GM21825 (cell line): ENCODE results near the gene FAM187B.
"Not testable (repeated sequence)": the region's sequence is repeated elsewhere in the genome, so short reads cannot be mapped to it uniquely, and the experiment has no call there.

Experiments used
- ATAC-seq: cut with Tn5 transposase; IDR thresholded peaks from one replicate; pipeline ENCODE4 v1.9.1; 2021; ENCODE audit warnings: mild to moderate bottlenecking, moderate library complexity; ENCODE audit not compliant: unreplicated experiment

FAM187B gene

DNA sequence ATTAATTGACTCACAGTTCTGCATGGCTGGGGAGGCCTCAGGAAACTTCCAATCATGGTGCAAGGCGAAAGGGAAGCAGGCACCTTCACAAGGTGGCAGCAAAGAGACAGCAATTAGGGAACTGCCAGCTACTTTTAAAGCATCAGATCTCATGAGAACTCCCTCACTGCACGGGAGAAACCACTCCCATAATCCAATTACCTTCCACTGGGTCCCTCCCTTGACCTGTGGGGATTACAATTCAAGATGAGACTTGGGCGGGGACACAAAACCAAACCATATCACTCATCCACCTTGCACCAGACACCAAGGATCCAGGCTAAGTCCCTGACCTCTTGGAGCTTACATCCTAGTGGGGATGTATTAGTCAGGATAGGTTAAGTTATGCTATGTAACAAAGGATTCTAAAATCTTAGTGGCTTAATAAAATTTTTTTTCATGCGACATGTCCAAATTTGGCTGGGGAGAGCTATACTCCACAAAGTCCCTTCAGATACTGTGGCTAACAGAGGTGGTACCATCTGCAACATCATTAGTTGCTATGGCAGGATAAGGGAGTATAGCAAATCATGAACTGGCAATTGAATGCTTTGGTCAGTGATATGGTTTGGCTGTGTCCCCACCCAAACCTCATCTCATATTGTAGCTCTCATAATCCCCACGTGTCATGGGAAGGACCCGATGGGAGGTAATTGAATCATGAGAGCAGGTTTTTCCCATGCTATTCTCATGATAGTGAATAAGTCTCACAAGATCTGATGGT lies 8.3 kb upstream of the FAM187B start:
- no peak for ATAC-seq

DNA sequence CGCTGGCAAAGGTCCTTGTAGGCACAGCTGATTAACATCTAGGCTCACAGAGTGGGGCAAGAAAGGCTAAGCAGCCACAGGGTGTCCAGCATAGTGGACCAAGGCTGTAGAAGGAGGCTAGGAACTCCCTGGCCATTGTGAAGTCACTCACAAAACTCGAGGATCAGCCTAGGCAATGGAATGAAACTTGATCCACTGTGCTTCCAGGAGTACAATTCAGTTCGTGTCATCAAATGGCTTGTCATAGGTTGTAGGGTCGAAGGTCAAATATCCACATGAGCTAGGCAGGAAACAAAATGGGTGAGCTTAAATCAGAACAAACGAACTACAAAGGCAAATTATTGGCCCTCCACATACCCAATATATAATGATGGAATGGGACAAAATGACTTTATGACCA lies 4.4 kb upstream of the FAM187B start:
- ATAC-seq, result no peak

DNA sequence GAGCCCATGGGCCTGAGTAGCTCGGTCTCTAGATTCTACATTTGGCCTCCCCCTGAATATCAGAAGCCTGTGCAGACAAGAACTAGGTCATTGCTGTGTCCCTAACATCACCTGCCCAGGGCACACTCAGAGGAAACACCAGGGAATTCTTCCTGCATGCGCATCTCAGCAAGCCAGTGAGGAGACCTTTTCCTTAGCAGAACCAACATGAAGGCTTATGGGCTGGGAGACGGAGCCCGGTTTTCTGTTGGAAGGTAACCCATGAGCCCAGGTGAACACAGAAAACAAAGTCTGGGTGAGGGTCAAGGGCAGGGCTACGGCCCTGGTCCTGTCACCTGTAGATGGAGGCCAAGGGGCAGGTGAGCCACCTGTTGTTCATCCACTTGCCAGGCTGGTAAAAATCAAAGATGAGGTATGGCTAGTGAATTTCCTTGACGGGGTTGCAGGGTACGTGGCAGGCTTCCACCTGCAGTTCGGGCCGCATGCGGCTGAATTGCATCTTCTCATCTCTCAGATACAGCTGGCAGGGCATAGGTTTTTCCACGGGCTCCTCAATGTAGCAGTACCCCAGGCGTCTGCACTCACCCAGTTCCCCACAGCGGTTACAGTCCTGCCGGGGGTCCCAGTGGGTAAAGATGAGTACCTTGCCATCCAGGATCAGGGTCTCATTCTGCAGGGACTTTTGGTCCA lies 3.6 kb upstream of the FAM187B start:
- ATAC-seq, result no peak

DNA sequence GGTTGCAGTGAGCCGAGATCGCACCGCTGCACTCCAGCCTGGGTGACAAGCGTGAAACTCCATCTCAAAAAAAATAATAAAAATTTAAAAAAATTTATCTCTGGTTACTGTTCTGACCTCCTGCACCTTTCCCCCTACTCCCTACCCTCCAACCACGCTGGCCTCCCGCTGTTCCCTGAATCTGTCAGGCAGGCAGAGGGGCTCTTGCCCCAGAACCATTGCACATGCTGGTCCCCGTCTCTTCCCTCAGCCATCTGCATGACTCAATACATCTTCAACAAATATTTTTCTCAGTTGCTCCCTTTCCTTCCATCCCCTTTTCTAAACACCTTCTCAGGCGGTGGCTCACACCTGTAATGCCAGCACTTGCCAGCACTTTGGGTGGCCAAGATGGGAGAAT lies 1.1 kb upstream of the FAM187B start:
- no peak for ATAC-seq

DNA sequence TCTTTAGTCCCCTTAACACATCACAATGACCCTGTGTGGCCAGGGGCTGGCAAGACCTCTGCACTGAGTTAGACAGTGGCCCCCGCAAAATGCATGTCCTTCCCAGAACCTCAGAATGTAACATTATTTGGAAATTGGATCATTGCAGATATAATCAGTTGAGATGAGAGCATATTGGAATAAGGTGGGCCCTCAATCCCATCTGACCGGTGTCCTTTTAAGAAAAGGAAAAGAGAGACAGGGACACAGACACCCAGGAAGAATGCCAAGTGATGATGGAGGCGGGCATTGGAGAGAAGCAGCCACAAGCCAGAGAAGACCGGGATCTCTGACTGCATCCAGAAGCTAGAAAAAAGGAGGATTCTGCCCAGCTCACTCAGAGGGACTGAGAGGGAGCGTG lies 1.8 kb downstream of the FAM187B start:
- ATAC-seq, result no peak

DNA sequence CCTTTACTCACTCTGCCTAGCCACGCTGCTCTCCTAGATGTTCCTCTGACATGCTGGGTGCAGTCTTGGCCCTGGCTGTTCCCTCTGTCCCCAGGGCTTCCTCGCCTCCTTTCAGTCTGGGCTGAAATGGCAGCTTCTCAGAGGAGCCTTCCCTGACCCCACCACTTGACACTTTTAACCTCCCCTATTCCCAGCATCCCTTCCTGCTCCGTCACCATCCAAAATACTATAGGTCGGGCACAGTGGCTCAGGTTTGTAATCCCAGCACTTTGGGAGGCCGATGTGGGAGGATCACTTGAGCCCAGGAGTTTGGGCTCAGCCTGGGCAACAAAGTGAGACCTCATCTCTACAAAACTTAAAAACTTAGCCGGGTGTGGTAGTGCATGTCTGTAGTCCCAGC lies 2.6 kb downstream of the FAM187B start:
- ATAC-seq, result no peak

DNA sequence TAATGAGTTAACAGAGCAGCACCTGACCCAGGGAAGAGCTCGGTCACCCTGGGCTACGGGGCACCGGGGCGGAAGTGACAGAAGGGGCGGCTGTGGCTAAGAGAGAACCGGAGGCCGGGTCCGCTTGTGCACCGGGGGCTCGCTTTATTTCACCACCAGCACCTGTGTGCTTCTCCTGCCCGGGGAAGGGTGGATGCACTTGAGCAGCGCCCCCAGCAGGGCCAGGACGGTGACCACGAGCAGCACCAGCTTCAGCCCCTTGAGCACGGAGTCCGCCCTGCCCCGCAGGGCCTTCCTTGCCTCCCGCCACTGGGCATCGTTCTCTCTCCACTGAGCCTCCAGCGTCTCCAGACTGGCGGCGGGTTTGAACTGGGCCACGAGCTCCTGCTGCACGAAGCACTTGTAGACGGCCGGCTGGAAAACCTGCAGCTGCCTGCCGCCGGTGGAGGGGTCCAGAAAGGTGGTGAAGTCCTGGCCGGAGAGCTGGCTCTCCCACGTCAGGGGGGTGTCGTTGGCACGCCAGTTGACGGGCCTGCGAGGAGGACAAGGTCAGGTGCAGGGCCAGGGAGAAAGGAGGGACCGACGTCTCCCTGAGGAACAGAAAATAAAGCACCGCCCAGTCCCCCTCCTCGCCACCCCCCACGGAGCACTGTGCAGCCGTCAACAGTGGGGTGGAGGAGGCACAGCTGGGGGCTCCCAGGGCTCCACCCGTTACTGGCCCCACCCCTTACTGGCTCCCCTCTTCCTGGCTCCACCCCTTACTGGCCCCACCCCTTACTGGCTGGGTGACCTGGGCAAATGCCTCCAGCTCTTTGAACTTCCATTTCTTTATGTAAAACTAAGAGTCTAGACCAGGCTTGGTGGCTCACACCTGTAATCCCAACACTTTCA lies 3.6 kb downstream of the FAM187B start:
- ATAC-seq, result no peak

DNA sequence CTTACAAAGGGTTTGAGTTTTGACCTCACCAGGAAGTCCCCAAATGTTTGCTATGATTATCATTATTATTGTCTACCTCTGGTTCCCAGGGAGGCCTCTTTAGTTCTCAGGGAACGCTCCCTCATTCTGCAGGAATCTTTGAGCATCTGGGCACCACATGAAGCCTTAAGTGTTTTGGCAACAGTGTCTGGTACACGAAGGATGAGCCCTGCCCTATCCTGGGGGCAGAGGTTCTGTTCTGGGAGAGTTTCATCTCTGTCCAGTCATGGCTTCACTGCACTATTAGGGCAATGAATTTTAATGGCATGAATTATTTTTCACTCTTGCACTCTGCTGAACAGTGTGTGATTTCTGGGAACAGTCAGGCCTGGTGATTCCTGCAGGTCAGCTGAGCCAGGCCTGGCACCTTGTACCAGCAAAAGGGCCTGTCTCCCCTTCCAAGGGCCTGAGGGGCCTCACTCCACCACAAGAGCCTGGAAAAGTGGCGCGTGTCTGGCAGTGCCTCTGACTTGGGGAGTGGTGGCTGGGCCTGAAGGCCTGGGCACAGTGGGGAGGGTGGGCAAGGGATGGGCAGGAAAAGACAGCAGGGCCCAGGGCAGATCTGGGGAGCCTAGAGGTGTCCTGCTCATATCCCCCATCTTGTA lies 4.6 kb downstream of the FAM187B start:
- no peak for ATAC-seq

DNA sequence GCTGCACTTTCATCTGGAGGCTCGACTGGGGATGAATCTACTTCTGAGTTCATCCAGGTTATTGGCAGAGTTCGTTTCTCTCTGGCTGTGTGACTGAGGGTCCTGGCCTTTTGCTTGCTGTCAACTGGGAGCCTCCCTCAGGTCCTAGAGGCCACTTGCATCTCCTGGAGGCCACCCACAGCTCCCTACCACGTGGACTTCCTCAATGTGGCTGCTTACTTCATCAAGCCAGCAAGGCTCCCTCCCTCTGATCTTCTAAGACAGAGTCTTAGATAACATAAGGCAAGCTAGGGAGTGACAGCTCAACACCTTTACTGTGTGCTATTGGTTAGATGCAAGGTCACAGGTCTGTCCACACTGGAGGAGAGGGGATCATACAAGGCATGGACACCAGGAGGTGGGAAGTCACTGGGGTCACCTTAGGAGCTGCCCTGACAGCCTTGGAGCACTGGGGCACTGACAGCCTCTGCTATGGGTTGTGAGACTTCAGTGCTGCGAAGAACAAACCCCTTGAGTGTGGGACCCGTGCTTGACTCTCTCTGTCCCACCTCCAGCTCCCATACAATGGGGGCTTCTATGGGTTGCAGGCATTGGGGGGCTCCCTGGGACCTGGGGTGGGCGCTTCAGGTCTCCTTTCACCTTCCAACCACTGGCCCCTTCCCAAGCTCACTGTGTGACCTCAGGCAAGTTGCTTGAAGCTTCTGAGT lies 5.3 kb downstream of the FAM187B start:
- no peak for ATAC-seq

DNA sequence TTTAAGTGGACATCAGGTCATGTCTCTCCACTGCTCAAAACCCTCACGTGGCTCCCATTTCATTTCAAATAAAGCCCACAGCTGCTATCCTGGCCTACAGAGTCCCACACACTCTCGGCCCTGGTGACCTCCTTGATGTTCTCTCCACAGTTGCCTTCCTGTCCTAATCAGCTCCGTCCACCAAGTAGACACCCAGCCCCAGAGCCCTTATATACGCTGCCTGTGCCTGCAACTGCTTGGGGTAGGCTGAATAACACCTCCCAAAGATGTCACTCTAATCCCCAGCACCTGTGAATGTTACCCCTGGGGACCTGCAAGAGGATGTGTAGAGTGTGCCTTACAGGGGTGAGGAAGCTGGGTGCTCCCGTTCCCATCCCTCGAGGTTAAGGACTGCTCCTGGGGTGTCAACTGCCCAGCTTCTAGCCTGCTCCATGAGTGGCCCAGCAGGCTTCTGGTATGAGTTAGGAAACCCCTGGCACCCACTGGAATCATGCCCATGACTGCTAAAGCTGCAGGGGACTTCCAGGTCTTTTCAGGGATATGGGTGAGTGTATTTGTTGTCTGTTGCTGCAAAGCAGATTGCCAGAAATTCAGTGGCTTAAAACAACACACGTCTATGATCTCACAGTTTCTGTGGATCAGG lies 6.0 kb downstream of the FAM187B start:
- no peak for ATAC-seq

DNA sequence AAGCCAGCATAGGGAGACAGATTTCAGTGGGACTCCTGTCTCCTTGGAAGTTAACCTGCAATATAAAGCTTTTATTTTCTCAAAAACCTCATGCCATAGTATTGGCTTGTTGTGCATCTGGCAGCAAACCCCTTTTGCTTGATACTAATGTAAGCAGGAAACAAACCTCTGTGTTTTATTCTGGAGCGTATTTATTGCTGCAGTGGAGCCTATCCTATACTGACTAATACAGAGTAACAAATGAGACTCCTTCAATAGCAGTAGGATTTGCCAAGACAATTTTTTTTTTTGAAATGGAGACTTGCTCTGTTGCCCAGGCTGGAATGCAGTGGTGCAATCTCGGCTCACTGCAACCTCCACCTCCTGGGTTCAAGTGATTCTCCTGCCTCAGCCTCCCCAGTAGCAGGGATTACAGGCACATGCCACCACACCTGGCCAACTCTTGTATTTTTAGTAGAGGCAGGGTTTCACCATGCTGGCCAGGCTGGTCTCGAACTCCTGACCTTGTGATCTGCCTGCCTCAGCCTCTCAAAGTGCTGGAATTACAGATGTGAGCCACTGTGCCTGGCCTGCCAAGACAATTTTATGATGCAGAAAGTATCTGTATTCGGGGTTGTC lies 7.5 kb downstream of the FAM187B start:
- not testable (repeated sequence) for ATAC-seq

DNA sequence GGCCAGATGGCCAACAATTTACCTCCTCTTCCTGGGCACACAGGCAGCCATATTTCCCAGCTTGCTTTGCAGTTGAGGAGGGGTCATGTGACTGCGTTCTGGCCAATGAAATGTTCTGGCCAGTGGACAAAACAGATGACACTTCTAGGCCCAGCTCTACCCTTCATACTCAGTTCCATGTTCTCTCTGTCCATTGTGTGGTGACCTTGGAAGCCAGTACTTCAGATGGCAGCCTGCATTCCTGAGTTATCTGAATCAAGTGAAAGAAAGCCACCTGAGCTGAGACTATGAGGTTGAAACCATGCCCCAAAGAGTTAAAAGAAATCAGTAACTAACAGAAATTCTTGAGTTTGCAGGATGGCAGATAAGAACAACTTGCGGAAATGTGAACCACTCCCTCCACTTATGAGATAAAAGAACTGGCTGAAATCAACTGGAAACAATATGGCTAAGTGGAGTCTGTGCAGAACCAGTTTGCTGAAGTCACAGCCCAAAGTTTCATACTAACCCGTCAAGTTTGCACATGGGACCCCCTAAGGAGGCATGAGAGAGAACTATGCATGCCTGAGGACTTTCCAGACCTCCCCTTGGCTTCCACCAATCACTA lies 8.1 kb downstream of the FAM187B start:
- ATAC-seq, result no peak

DNA sequence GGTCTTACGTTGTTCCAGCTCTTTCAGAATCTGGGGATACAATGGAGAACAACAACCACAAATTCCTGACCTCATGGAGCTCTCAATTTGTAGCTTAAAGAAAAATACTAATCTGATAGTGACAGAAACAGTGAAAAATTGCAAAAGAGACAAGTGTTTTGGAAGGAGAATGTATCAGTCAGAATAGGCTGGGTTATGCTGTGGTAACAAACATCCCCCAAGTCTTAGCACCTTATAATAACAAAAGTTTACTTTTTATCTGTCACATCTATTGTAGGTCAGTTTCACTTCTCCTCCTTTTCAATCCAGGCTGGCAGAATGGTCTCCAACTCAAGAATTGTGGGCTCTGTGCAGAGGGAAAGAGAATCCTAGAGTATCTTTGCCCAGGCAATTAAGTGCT lies 9.5 kb downstream of the FAM187B start:
- no peak for ATAC-seq

DNA sequence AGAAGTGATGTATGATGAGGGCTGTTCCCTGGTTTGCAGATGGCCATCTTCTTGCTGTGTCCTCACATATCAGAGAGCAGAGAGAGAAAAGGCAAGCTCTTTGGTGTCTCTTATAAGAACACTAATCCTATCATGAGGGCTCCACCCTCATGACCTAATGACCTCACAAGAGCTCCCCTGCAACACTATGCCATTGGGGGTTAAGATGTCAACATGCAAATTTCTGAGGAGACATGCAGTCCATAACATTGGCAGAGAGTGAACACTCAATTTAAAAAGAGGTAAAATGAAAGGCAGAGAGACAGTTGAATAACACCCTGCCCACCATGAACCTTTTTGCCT lies 10.9 kb downstream of the FAM187B start:
- no peak for ATAC-seq

DNA sequence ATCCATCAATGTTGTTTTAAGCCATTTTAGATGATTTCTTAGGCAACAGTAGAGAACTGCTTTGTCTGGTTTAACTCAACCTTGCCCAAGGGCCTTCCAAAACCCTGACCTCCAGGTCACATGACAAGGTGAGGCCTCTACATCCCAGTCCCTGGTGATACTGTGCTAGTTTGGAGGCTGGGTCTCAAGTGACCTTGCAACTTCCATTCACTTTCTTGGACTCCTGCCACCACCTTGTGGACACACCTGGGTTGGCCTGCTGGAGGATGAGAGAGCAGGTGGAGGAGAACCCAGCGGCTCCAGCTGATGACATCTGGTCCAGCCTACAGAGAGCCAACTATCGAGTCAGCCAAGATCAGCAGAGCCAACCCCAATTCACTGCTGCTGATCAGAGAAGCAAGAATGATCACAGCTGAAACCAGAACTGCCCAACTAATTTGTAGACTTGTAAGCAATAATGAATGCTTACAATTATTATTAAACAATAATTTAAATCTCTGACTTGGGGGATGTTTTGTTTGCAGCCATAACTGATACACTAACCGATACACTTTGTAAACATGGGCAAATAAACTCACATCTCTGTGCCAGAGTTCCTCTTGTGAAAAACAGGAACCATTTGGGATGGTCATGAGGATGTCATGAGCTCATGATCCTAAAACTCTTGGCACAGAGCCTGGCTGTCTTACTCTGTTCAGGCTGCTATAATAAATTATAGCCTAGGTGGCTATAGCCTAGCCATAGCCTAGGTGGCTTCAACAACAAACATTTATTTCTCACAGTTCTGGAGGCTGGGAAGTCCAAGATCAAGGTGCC lies 11.5 kb downstream of the FAM187B start:
- no peak for ATAC-seq

DNA sequence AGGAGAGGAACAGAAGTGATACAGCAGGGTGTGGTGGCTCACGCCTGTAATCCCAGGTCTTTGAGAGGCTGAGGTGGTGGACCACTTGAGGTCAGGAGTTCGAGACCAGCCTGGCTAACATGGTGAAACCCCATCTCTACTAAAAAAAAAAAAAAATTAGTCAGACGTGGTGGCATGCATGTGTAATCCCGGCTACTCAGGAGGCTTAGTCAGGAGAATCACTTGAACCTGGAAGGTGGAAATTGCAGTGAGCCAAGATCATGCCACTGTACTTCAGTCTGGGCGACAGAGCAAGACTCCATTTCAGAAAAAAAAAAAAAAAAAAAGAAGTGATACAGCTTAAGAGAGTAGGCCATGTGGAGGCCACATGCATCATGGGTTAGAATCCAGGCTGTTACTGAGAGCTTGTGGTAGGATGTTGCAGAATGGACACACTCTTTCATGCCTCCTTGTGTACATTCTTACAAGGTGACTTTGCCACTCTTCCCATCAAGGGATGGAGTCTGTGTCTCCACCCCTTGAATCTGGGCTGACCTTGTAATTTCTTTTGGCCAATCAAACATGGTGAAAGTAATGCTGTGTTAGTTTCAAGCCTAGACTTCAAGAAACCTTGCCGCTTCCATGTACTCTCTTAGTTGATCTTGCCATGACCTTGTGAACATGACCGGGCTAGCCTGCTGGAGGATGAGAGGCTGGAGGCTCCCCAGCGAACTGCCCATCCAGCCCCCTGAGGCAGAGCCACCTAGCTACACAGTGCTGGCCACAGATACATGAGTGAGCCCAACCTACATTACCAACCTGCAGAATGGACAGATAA lies 12.3 kb downstream of the FAM187B start:
- ATAC-seq, result no peak

DNA sequence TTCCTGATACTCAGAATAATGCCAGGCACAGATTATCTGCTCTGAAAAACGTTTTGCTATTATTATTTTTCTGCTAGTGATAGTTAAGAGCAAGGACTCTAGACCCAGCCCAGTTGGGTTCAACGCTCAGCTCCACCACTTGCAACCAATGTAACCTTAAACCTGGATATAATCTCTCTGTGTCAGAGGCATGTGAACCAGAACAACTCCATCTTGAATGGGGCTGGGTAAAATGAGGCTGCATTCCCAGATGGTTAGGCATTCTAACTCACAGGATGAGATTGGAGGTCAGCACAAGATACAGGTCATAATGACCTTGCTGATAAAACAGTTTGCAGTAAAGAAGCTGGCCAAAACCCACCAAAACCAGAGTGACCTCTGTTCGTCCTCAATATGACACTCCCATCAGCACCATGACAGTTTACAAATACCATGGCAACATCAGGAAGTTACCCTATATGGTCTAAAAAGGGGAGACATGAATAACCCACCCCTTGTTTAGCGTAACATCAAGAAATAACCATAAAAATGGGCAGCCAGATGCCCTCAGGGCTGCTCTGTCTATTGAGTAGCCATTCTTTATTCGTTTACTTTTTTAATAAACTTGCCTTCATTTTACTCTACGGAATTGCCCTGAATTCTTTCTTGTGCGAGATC lies 13.6 kb downstream of the FAM187B start:
- ATAC-seq, result no peak
